Mesendoderm (in vitro differentiated cells): ENCODE data around the gene ZNF497.
A peak's percentile ranks its signal among the peaks of the same experiment; 100 is the strongest.

Experiments
- DNase-seq: peaks from one replicate; pipeline ENCODE4 v3.0.0; 2013
- H2AK5ac ChIP-seq: 2 replicates; pipeline ENCODE4 v1.6.1; 2013; ENCODE audit warnings: low read length, inconsistent platforms
- H2BK120ac ChIP-seq: 2 replicates; pipeline ENCODE4 v1.6.1; 2013; ENCODE audit warnings: low read depth, mild to moderate bottlenecking, low read length, moderate library complexity, mixed read lengths
- H2BK15ac ChIP-seq: replicated peaks from 2 replicates; pipeline ENCODE4 v1.6.1; 2013; ENCODE audit warnings: low read depth, mild to moderate bottlenecking, moderate library complexity
- H2BK5ac ChIP-seq: 2 replicates; pipeline ENCODE4 v1.6.1; 2013; ENCODE audit warnings: low read length, inconsistent platforms
- H3K18ac ChIP-seq: 2 replicates; pipeline ENCODE4 v1.6.1; 2013; ENCODE audit warnings: mild to moderate bottlenecking, low read length, mixed read lengths
- H3K23ac ChIP-seq: one replicate; pipeline ENCODE4 v1.6.1; 2013; ENCODE audit warnings: low read length
- H3K27ac ChIP-seq: 2 replicates; pipeline ENCODE4 v1.5.1; 2013; ENCODE audit warnings: low read depth, mild to moderate bottlenecking, inconsistent platforms, low read length, moderate library complexity
- H3K27me3 ChIP-seq: 2 replicates; pipeline ENCODE4 v1.6.1; 2013; ENCODE audit warnings: low read length, control low read depth, mild to moderate bottlenecking, inconsistent platforms; ENCODE audit not compliant: insufficient read depth, poor library complexity
- H3K36me3 ChIP-seq: 2 replicates; pipeline ENCODE4 v1.6.1; 2013; ENCODE audit warnings: low read length, inconsistent platforms; ENCODE audit not compliant: control insufficient read depth, insufficient read depth
- H3K4ac ChIP-seq: one replicate; pipeline ENCODE4 v1.6.1; 2013; ENCODE audit warnings: low read depth, mild to moderate bottlenecking, low read length, moderate library complexity
- H3K4me1 ChIP-seq: 2 replicates; pipeline ENCODE4 v1.6.1; 2013; ENCODE audit warnings: low read depth, low read length, inconsistent platforms; ENCODE audit not compliant: control insufficient read depth
- H3K4me2 ChIP-seq: 2 replicates; pipeline ENCODE4 v1.6.1; 2013; ENCODE audit warnings: low read length
- H3K4me3 ChIP-seq: 2 replicates; pipeline ENCODE4 v1.5.1; 2013; ENCODE audit warnings: mild to moderate bottlenecking, low read length
- H3K56ac ChIP-seq: one replicate; pipeline ENCODE4 v1.6.1; 2013; ENCODE audit warnings: low read length
- H3K79me1 ChIP-seq: 2 replicates; pipeline ENCODE4 v1.6.1; 2013; ENCODE audit warnings: low read length, inconsistent platforms
- H3K79me2 ChIP-seq: 2 replicates; pipeline ENCODE4 v1.6.1; 2013; ENCODE audit warnings: mild to moderate bottlenecking, low read length; ENCODE audit not compliant: control insufficient read depth, insufficient read depth
- H3K9ac ChIP-seq: 2 replicates; pipeline ENCODE4 v1.6.1; 2013; ENCODE audit warnings: low read length, inconsistent platforms
- H4K5ac ChIP-seq: one replicate; pipeline ENCODE4 v1.6.1; 2013; ENCODE audit warnings: low read length
- H4K8ac ChIP-seq: one replicate; pipeline ENCODE4 v1.6.1; 2013; ENCODE audit warnings: low read depth, mild to moderate bottlenecking, control low read depth, low read length, moderate library complexity
- WGBS: extraction: QIAGEN DNeasy Blood & Tissue Kit; methylation state at CpG from one replicate; pipeline ENCODE4 v1.1.7; 2013; ENCODE audit warnings: low lambda C conversion rate, missing lambda C conversion rate; ENCODE audit not compliant: insufficient coverage; ENCODE audit errors: extremely low coverage; 5-methylcytosine and 5-hydroxymethylcytosine counted together

Gene ZNF497

GRCh38 chr19:58328999-58329398, 33.6 kb downstream of the ZNF497 start:
- no peak overlapping the region for H3K18ac ChIP-seq
- no peak overlapping the region for H4K8ac ChIP-seq
- no peak overlapping the region for H3K4me3 ChIP-seq
- peaks cover 16% of the 10 kb centered on the region for H3K79me1 ChIP-seq
- H3K36me3 ChIP-seq = no peaks in the 10 kb centered on the region
- no peaks in the 10 kb centered on the region for H3K27me3 ChIP-seq
- no peak overlapping the region for H3K9ac ChIP-seq
- no peak overlapping the region for H2BK120ac ChIP-seq
- peaks cover 6% of the 10 kb centered on the region for H3K79me2 ChIP-seq
- H3K4me2 ChIP-seq = no peak overlapping the region
- H2BK5ac ChIP-seq = no peak overlapping the region
- peak; percentile 81 for DNase-seq
- H3K4ac ChIP-seq = no peak overlapping the region
- H3K27ac ChIP-seq = no peak overlapping the region
- no CpG with 5 or more reads among the region's 10 CpGs for WGBS
- no peak overlapping the region for H2AK5ac ChIP-seq
- no peak overlapping the region for H4K5ac ChIP-seq
- H3K23ac ChIP-seq = no peak overlapping the region
- H3K4me1 ChIP-seq = no peaks in the 10 kb centered on the region
- no peak overlapping the region for H2BK15ac ChIP-seq
- peak overlapping the region; percentile 54 for H3K56ac ChIP-seq

GRCh38 chr19:58326914-58327726, 35.4 kb downstream of the ZNF497 start, which contains the start of gene ZSCAN22:
TSS of gene ZSCAN22 (plus strand) at chr19:58326994. CDS start at chr19:58334803, 7,809 bp downstream.
- no peak within 1 kb of the TSS for H2BK15ac ChIP-seq
- no peak within 1 kb of the TSS for H3K27ac ChIP-seq
- no peaks in the 10 kb centered on the region for H3K36me3 ChIP-seq
- WGBS = no CpG with 5 or more reads among the region's 62 CpGs
- H2BK120ac ChIP-seq = no peak within 1 kb of the TSS
- DNase-seq = peak; percentile 98
- peak within 1 kb of the TSS; percentile 73 for H3K4me2 ChIP-seq
- H3K4ac ChIP-seq = no peak within 1 kb of the TSS
- peak within 1 kb of the TSS; percentile 59 for H2AK5ac ChIP-seq
- H3K9ac ChIP-seq = peak within 1 kb of the TSS; percentile 94
- peak within 1 kb of the TSS; percentile 66 for H2BK5ac ChIP-seq
- H3K23ac ChIP-seq = peak within 1 kb of the TSS; percentile 89
- no peak within 1 kb of the TSS for H4K8ac ChIP-seq
- no peak within 1 kb of the TSS for H3K18ac ChIP-seq
- H3K79me2 ChIP-seq = peaks cover 6% of the 10 kb centered on the region
- H3K27me3 ChIP-seq = no peaks in the 10 kb centered on the region
- H4K5ac ChIP-seq = no peak within 1 kb of the TSS
- peak within 1 kb of the TSS; percentile 99 for H3K56ac ChIP-seq
- peaks cover 16% of the 10 kb centered on the region for H3K79me1 ChIP-seq
- peak within 1 kb of the TSS; percentile 77 for H3K4me3 ChIP-seq
- no peaks in the 10 kb centered on the region for H3K4me1 ChIP-seq

- WGBS = no CpG with 5 or more reads among the region's 9 CpGs
- DNase-seq = no peak
These were observed 36.0 kb downstream of the ZNF497 start for GRCh38 chr19:58326501-58326913.

DNA sequence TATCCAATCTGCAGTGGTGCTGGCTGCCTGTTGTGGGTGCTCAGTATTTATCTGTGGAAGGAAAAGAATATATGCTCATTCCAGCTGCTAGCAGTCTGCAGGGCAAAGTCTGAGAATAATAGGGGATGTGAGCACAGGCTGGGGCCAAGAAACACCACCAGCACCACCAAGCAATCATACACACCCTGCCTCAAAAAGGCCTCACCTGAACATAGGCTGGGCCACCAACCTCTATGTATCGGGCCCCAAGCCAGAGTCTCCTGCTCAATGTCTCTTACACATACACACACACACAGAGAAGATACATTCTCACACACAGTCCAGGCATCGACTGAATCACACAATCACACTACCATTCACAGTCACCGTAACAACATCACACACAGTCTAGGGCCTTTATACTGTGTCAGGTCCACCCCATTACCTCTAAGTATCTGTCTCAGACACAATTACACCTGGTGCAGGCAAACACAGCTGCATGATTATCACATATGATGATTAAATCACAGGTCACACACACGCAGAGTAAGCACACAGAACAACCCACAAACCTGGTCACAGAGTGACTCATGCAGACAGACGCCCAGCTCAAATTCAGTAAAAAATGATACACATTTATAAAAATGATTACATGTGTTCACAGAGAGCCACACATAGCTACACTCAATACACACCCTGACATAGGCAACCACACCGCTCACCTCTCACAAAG, 37.1 kb downstream of the ZNF497 start:
- H3K79me1 ChIP-seq = peaks cover 16% of the 10 kb centered on the region
- H2BK120ac ChIP-seq = no peak overlapping the region
- no peak overlapping the region for H3K23ac ChIP-seq
- H3K27me3 ChIP-seq = no peaks in the 10 kb centered on the region
- H3K4me1 ChIP-seq = no peaks in the 10 kb centered on the region
- H2BK15ac ChIP-seq = no peak overlapping the region
- H3K27ac ChIP-seq = no peak overlapping the region
- H3K4me2 ChIP-seq = no peak overlapping the region
- H3K4ac ChIP-seq = no peak overlapping the region
- no peak overlapping the region for H2AK5ac ChIP-seq
- no CpG with 5 or more reads among the region's 6 CpGs for WGBS
- H3K79me2 ChIP-seq = peaks cover 6% of the 10 kb centered on the region
- no peaks in the 10 kb centered on the region for H3K36me3 ChIP-seq
- H3K18ac ChIP-seq = no peak overlapping the region
- no peak overlapping the region for H2BK5ac ChIP-seq
- no peak overlapping the region for H4K8ac ChIP-seq
- H3K56ac ChIP-seq = peak overlapping the region; percentile 78
- H3K9ac ChIP-seq = peak overlapping the region; percentile 47
- no peak overlapping the region for H4K5ac ChIP-seq
- no peak overlapping the region for H3K4me3 ChIP-seq
- no peak for DNase-seq

More at GRCh38 chr19:58326501-58326913, 36.0 kb downstream of the ZNF497 start:
- H3K79me1 ChIP-seq = peaks cover 16% of the 10 kb centered on the region
- H4K8ac ChIP-seq = no peak overlapping the region
- H3K9ac ChIP-seq = peak overlapping the region; percentile 94
- peak overlapping the region; percentile 77 for H3K4me3 ChIP-seq
- H3K27me3 ChIP-seq = no peaks in the 10 kb centered on the region
- no peaks in the 10 kb centered on the region for H3K4me1 ChIP-seq
- H3K79me2 ChIP-seq = peaks cover 6% of the 10 kb centered on the region
- no peak overlapping the region for H3K27ac ChIP-seq
- peak overlapping the region; percentile 89 for H3K23ac ChIP-seq
- peak overlapping the region; percentile 59 for H2AK5ac ChIP-seq
- no peak overlapping the region for H3K18ac ChIP-seq
- peak overlapping the region; percentile 99 for H3K56ac ChIP-seq
- H2BK120ac ChIP-seq = no peak overlapping the region
- H3K4me2 ChIP-seq = peak overlapping the region; percentile 73
- H4K5ac ChIP-seq = no peak overlapping the region
- no peak overlapping the region for H3K4ac ChIP-seq
- H2BK5ac ChIP-seq = no peak overlapping the region
- no peak overlapping the region for H2BK15ac ChIP-seq
- H3K36me3 ChIP-seq = no peaks in the 10 kb centered on the region

DNA sequence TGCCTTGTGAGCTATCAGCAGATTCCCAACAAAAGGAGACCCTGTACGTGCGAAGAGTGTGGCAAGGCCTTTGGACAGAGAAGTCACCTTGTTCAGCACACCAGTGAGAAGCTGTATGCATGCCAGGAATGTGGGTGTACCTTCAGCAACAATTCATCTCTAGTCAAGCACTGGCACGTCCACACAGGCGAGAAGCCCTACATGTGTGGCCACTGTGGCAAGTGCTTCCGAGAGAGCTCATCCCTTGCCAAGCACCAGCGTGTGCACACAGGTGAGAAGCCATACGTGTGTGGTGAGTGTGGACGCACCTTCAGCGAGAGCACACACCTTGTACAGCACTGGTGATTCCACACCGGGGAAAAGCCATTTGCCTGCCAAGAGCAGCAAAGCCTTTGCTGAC, 43.3 kb downstream of the ZNF497 start:
- Histone ChIP-seq H4K8ac (no peak overlapping the region), H4K5ac (no peak overlapping the region), H3K4ac (no peak overlapping the region), H3K4me1 (no peaks in the 10 kb centered on the region), H2AK5ac (no peak overlapping the region), H2BK15ac (no peak overlapping the region), H3K4me2 (no peak overlapping the region), H3K18ac (no peak overlapping the region), H3K4me3 (no peak overlapping the region), H3K79me1 (no peaks in the 10 kb centered on the region), H2BK120ac (no peak overlapping the region), H3K27ac (no peak overlapping the region), H3K79me2 (no peaks in the 10 kb centered on the region), H2BK5ac (no peak overlapping the region), H3K36me3 (no peaks in the 10 kb centered on the region), H3K56ac (no peak overlapping the region), H3K9ac (no peak overlapping the region), H3K27me3 (no peaks in the 10 kb centered on the region), H3K23ac (no peak overlapping the region)
- no CpG with 5 or more reads among the region's 10 CpGs for WGBS
- no peak for DNase-seq
